Mucosa of gallbladder (tissue), 1 donor: ENCODE results near the gene OPALIN. TPM values are rescaled to one million over a fixed set of nuclear protein-coding genes. Genes with fewer than 3 reads are reported as not detected.

ENCODE experiments used
- DNase-seq: peaks from one replicate; pipeline ENCODE4 v3.0.0-alpha.2; 2020; ENCODE audit warnings: low spot score
- total RNA-seq: library from RNA; stranded (reverse); gene quantifications from one replicate; pipeline ENCODE4 v1.2.1, GENCODE V29; 2021
- donor health status: DM: no; HTN: no; CAD: no.

Gene OPALIN
- total RNA-seq, 1 donor from 2014 or later: not detected

GRCh38 chr10:96299383-96299782 lies 59.4 kb downstream of the OPALIN start:
- DNase-seq: no peak

GRCh38 chr10:96298362-96298761 lies 60.4 kb downstream of the OPALIN start:
- DNase-seq: no peak

- no peak for DNase-seq
Measured at GRCh38 chr10:96297486-96297885, 61.3 kb downstream of the OPALIN start.

GRCh38 chr10:96295475-96295874 lies 63.3 kb downstream of the OPALIN start:
- DNase-seq: no peak

Other genes with a start within 250 kb of the OPALIN start
- gene ZNF518A, start 228.7 kb downstream of the OPALIN start, total RNA-seq: 21.6 TPM
- 43.9 TPM for gene BLNK, start 87.4 kb downstream of the OPALIN start, total RNA-seq
- gene DNTT, start 54.6 kb downstream of the OPALIN start, total RNA-seq: not detected
- gene TLL2, start 154.9 kb upstream of the OPALIN start, total RNA-seq: 6.7 TPM
- gene TM9SF3, start 228.0 kb upstream of the OPALIN start, total RNA-seq: 263 TPM